Activated T-helper 1 cell treated with Interleukin-2 at 50 U/mL for 16 hours (primary cell): Measurements from ENCODE around the gene CDCP2.

ENCODE experiments used
- DNase-seq: peaks from one replicate; pipeline ENCODE4 v3.0.0-alpha.2; 2020; ENCODE audit warnings: low read depth

Gene CDCP2

DNA sequence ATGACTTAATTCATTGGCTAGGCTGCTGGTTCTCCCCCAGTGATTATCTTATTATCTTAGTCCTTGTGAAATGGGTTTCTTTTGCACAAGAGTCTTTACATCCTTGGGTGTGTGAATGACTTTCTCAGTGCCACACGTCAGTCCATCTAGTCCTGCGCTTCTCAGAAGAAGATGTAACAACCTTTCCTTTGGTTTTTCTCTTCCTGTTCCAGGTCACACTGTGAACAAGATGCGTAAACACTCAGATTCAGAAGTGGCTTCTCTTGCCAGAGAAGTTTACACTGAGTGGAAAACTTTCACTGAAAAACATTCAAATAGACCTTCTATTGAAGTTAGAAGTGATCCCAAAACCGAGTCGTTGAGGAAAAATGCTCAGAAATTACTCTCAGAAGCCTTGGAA, 64.4 kb downstream of the CDCP2 start:
- DNase-seq, result no peak

DNA sequence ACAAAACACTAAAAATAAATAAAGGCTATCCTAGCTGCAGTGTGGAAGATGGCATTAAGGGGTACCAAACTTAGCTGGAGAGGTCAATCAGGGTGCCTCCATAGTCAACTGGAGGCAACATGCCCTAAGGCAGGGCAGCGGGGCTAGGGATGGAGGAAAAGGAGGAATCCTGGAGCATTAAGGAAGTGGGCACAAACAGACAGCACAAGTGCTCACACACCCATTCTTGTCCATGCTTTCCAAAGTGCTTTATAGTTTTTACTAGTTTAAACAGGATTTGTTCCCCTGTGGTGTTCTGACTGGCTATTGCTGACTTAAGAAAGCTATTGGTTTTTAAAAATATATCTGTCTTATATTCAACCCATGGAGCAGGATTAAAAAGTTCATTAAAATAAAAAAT, 66.0 kb downstream of the CDCP2 start:
- DNase-seq, result no peak

- no peak for DNase-seq
Measured at GRCh38 chr1:54084794-54085193, 68.0 kb downstream of the CDCP2 start.
